H1 (cell line): ENCODE measurements around the gene PRCD.

ENCODE experiments used
- BACH1 ChIP-seq: IDR thresholded peaks from 2 replicates; pipeline ENCODE4 v1.6.1; 2012; ENCODE audit warnings: low read length, improper control_type of control experiment
- CTCF ChIP-seq, 3 experiments: IDR thresholded peaks; 1 replicate in 2 of 3; 2 replicates in 1 of 3; pipeline versions ENCODE4 v1.5.1 to v1.6.1; 2011; ENCODE audit warnings: low read length in 3 of 3, mild to moderate bottlenecking in 3 of 3, inconsistent platforms in 2 of 3, low read depth in 1 of 3, moderate library complexity in 1 of 3; ENCODE audit not compliant: insufficient read depth in 1 of 3; ENCODE audit errors: control extremely low read depth in 1 of 3
- EP300 ChIP-seq, 2 experiments: IDR thresholded peaks; 1 replicate in 1 of 2; 2 replicates in 1 of 2; pipeline ENCODE4 v1.6.1; 2011 to 2012; ENCODE audit warnings: low read depth in 2 of 2, low read length in 2 of 2, mild to moderate bottlenecking in 2 of 2, borderline replicate concordance in 1 of 2, inconsistent platforms in 1 of 2, moderate library complexity in 1 of 2
- EZH2 ChIP-seq: fragments of 200-600 bp; sonication (generic); IDR thresholded peaks from 2 replicates; pipeline ENCODE4 v1.7.1; 2012; ENCODE audit warnings: low read depth, mild to moderate bottlenecking, moderate library complexity, low read length, inconsistent platforms; ENCODE audit not compliant: severe bottlenecking
- POLR2A ChIP-seq, 2 experiments: IDR thresholded peaks; 1 replicate in 1 of 2; 2 replicates in 1 of 2; pipeline ENCODE4 v1.6.1; 2011; ENCODE audit warnings: low read depth in 2 of 2, low read length in 2 of 2, mild to moderate bottlenecking in 2 of 2; ENCODE audit errors: control extremely low read depth in 1 of 2

GRCh38 chr17:76543826-76544545, 4.1 kb downstream of the PRCD start:
- TF ChIP-seq EP300 (IDR thresholded peaks at IDR 0.05; ENCODE audit: borderline replicate concordance in 1 of 2, low read depth in 2 of 2, low read length in 2 of 2) (no peak), POLR2A (IDR thresholded peaks at IDR 0.05; ENCODE audit: control extremely low read depth in 1 of 2, low read depth in 2 of 2, low read length in 2 of 2) (no peak), EZH2 (no peak), BACH1 (no peak), CTCF (IDR thresholded peaks at IDR 0.05; ENCODE audit: control extremely low read depth in 1 of 3, insufficient read depth in 1 of 3, low read depth in 1 of 3, low read length in 3 of 3) (no peak)
